Measurements from ENCODE around the gene GPR39.

The GPR39 gene

GRCh38 chr2:132448331-132448730 lies 31.7 kb downstream of the GPR39 start:
- H4K20me1 ChIP-seq (ENCODE audit: control insufficient read depth, insufficient read depth, low read depth, low read length) = no peaks in the 10 kb centered on the region
- no peaks in the 10 kb centered on the region for H3K9me3 ChIP-seq (ENCODE audit: control insufficient read depth, insufficient read depth, low read length)
- H3K4me2 ChIP-seq (ENCODE audit: low read length) = peak overlapping the region; percentile 8
- no peaks in the 10 kb centered on the region for H3K9me2 ChIP-seq (replicated peaks; ENCODE audit: control insufficient read depth, low read length)
- no peaks in the 10 kb centered on the region for H3F3A ChIP-seq (ENCODE audit: control insufficient read depth, insufficient read depth)
- no peak overlapping the region for H3K4me3 ChIP-seq (ENCODE audit: low read length)
- H3K79me2 ChIP-seq (ENCODE audit: control insufficient read depth, low read length) = no peaks in the 10 kb centered on the region
- no peak overlapping the region for H3K27ac ChIP-seq (ENCODE audit: low read depth, low read length)
- no peaks in the 10 kb centered on the region for H3K4me1 ChIP-seq (ENCODE audit: control insufficient read depth, low read length)
- H3K36me3 ChIP-seq (ENCODE audit: control insufficient read depth, low read length) = no peaks in the 10 kb centered on the region
- TF ChIP-seq CTCF (IDR thresholded peaks at IDR 0.05; ENCODE audit: low read depth, low read length, poor library complexity, severe bottlenecking) = no peak
- no peak for TF ChIP-seq EZH2phosphoT487 (IDR thresholded peaks at IDR 0.05; ENCODE audit: borderline replicate concordance, low read length)
- no peaks in the 10 kb centered on the region for H3K27me3 ChIP-seq (ENCODE audit: control insufficient read depth, low read length)

GRCh38 chr2:132448771-132449170 lies 32.2 kb downstream of the GPR39 start:
- H3K36me3 ChIP-seq (ENCODE audit: control insufficient read depth, low read length) = no peaks in the 10 kb centered on the region
- TF ChIP-seq EZH2phosphoT487 (IDR thresholded peaks at IDR 0.05; ENCODE audit: borderline replicate concordance, low read length) (no peak), CTCF (IDR thresholded peaks at IDR 0.05; ENCODE audit: low read depth, low read length, poor library complexity, severe bottlenecking) (peak; percentile 54)
- no peaks in the 10 kb centered on the region for H3K79me2 ChIP-seq (ENCODE audit: control insufficient read depth, low read length)
- no peak overlapping the region for H3K4me2 ChIP-seq (ENCODE audit: low read length)
- no peaks in the 10 kb centered on the region for H3K9me3 ChIP-seq (ENCODE audit: control insufficient read depth, insufficient read depth, low read length)
- H3K27me3 ChIP-seq (ENCODE audit: control insufficient read depth, low read length) = no peaks in the 10 kb centered on the region
- H3K4me1 ChIP-seq (ENCODE audit: control insufficient read depth, low read length) = no peaks in the 10 kb centered on the region
- no peaks in the 10 kb centered on the region for H3F3A ChIP-seq (ENCODE audit: control insufficient read depth, insufficient read depth)
- H3K9me2 ChIP-seq (replicated peaks; ENCODE audit: control insufficient read depth, low read length) = no peaks in the 10 kb centered on the region
- no peaks in the 10 kb centered on the region for H4K20me1 ChIP-seq (ENCODE audit: control insufficient read depth, insufficient read depth, low read depth, low read length)
- H3K27ac ChIP-seq (ENCODE audit: low read depth, low read length) = no peak overlapping the region
- H3K4me3 ChIP-seq (ENCODE audit: low read length) = no peak overlapping the region

- Histone ChIP-seq H4K20me1 (ENCODE audit: control insufficient read depth, insufficient read depth, low read depth, low read length) (no peaks in the 10 kb centered on the region), H3K4me1 (ENCODE audit: control insufficient read depth, low read length) (no peaks in the 10 kb centered on the region), H3K27me3 (ENCODE audit: control insufficient read depth, low read length) (no peaks in the 10 kb centered on the region)
These were observed 33.3 kb downstream of the GPR39 start for GRCh38 chr2:132449868-132450267.

More at GRCh38 chr2:132449868-132450267, 33.3 kb downstream of the GPR39 start:
- no peak overlapping the region for H3K4me3 ChIP-seq (ENCODE audit: low read length)
- no peaks in the 10 kb centered on the region for H3K9me2 ChIP-seq (replicated peaks; ENCODE audit: control insufficient read depth, low read length)
- no peak overlapping the region for H3K4me2 ChIP-seq (ENCODE audit: low read length)
- no peaks in the 10 kb centered on the region for H3K36me3 ChIP-seq (ENCODE audit: control insufficient read depth, low read length)
- H3K27ac ChIP-seq (ENCODE audit: low read depth, low read length) = no peak overlapping the region
- no peaks in the 10 kb centered on the region for H3K79me2 ChIP-seq (ENCODE audit: control insufficient read depth, low read length)
- no peaks in the 10 kb centered on the region for H3K9me3 ChIP-seq (ENCODE audit: control insufficient read depth, insufficient read depth, low read length)
- no peaks in the 10 kb centered on the region for H3F3A ChIP-seq (ENCODE audit: control insufficient read depth, insufficient read depth)
- TF ChIP-seq CTCF (IDR thresholded peaks at IDR 0.05; ENCODE audit: low read depth, low read length, poor library complexity, severe bottlenecking) (no peak), EZH2phosphoT487 (IDR thresholded peaks at IDR 0.05; ENCODE audit: borderline replicate concordance, low read length) (no peak)
